WERI-Rb-1 (cell line): ENCODE results near the gene PFKL.

Source experiments
- DNase-seq: peaks from one replicate; pipeline ENCODE4 v3.0.0-alpha.2; 2020
- H3K27ac ChIP-seq: fragments of 250-450 bp; sonication (Bioruptor Pico); 2 replicates; pipeline ENCODE4 v1.5.1; 2020; ENCODE audit warnings: mild to moderate bottlenecking, moderate library complexity
- H3K27me3 ChIP-seq: fragments of 250-450 bp; sonication (Bioruptor Pico); 2 replicates; pipeline ENCODE4 v1.5.1; 2021; ENCODE audit warnings: mild to moderate bottlenecking, low read depth, moderate library complexity; ENCODE audit not compliant: insufficient read depth, severe bottlenecking
- H3K36me3 ChIP-seq: fragments of 250-450 bp; sonication (Bioruptor Pico); 2 replicates; pipeline ENCODE4 v1.5.1; 2020; ENCODE audit warnings: mild to moderate bottlenecking, moderate library complexity
- H3K4me3 ChIP-seq: 2 replicates; pipeline ENCODE4 v1.5.1; 2011; ENCODE audit warnings: low read depth, mild to moderate bottlenecking, control low read depth, low read length
- H3K9me3 ChIP-seq: fragments of 250-450 bp; sonication (Bioruptor Pico); 2 replicates; pipeline ENCODE4 v1.5.1; 2021; ENCODE audit warnings: mild to moderate bottlenecking, moderate library complexity; ENCODE audit not compliant: severe bottlenecking
- TF ChIP-seq, protein P1 (sequence below): IDR thresholded peaks from 2 replicates; pipeline ENCODE4 v1.5.1; 2011; ENCODE audit warnings: low read depth, mild to moderate bottlenecking, control low read depth, inconsistent platforms, low read length

The PFKL gene

DNA sequence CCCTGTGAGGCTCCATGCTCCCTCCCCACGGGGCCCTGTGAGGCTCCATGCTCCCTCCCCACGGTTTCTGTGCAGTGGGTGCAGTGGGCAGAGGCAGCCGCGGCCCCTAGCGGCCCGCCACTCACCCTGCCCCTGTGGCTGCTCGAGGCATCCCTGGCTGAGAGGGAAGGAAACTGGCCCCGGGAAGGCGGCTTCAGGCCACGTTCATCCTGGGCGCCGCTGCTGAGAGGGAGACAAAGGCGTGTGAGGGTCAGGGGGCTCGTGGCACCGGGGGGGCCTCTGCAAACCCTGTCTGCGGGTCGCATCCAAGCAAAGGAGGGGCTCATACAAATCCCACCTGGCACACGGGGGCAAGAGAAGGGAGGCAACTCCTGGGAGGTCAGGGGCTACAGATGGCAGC lies 30.8 kb downstream of the PFKL start:
- H3K9me3 ChIP-seq: no peaks in the 10 kb centered on the region
- H3K27me3 ChIP-seq: no peaks in the 10 kb centered on the region
- no peak overlapping the region for H3K4me3 ChIP-seq
- TF ChIP-seq, protein P1, sequence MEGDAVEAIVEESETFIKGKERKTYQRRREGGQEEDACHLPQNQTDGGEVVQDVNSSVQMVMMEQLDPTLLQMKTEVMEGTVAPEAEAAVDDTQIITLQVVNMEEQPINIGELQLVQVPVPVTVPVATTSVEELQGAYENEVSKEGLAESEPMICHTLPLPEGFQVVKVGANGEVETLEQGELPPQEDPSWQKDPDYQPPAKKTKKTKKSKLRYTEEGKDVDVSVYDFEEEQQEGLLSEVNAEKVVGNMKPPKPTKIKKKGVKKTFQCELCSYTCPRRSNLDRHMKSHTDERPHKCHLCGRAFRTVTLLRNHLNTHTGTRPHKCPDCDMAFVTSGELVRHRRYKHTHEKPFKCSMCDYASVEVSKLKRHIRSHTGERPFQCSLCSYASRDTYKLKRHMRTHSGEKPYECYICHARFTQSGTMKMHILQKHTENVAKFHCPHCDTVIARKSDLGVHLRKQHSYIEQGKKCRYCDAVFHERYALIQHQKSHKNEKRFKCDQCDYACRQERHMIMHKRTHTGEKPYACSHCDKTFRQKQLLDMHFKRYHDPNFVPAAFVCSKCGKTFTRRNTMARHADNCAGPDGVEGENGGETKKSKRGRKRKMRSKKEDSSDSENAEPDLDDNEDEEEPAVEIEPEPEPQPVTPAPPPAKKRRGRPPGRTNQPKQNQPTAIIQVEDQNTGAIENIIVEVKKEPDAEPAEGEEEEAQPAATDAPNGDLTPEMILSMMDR: no peak
- no peak for DNase-seq
- H3K27ac ChIP-seq: no peak overlapping the region; the same call in 1 of the 2 replicates
- peaks cover 27% of the 10 kb centered on the region for H3K36me3 ChIP-seq

DNA sequence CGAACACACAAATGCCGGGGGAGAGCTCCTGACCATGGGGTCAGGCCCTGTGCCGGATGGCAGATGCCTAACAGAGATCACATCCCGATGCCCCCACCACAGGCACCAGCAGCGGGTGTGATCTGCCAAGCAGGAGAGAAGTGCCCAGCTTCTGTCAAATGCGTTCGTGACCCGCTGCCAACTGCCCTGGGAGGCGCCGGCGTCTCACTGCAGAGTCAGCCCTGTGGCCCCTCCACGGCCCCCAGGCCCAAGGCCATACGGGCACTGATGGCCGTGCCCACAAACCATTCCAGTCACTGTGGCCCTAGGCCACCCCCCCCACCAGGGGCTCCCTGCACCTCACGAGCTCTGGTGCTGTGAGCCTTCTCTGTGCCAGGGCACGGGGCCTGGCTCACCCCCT lies 31.4 kb downstream of the PFKL start:
- no peak for DNase-seq
- H3K4me3 ChIP-seq: no peak overlapping the region
- H3K27me3 ChIP-seq: no peaks in the 10 kb centered on the region
- H3K36me3 ChIP-seq: peaks cover 24% of the 10 kb centered on the region
- TF ChIP-seq, protein P1: no peak
- H3K9me3 ChIP-seq: no peaks in the 10 kb centered on the region
- no peak overlapping the region for H3K27ac ChIP-seq

DNA sequence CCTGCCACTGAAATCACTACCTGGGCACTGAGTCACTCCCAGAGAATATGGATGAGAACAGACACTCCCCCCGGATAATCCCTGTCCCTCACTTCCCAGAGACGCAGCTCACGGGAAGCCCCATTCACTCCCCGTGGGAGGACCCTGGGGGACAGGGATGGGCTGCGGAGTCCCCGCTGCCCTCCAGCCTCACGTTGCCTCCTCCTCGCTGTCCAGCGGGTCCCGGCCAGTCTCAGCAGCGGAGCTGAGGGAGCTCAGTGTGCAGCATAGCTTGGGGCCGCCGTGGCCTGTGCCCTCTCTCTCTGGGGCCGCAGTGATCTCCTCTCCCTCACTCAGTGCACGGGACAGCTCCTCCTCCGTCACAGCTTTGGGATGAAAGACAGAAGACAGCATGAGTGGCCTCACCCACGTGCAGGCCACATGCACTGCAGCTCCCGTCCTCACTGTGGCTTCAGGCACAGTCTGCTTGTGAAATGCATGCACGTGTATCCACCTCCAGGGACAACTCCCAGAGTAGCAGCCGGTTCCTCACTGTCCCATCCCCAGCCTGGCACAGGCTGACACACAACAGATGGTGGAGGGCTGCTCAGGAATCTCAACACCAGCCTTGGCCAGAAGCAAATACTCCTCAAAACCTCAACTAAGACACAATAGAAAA lies 31.9 kb downstream of the PFKL start:
- H3K9me3 ChIP-seq: no peaks in the 10 kb centered on the region
- H3K27me3 ChIP-seq: no peaks in the 10 kb centered on the region
- no peak overlapping the region for H3K27ac ChIP-seq
- TF ChIP-seq, protein P1: 0 out of 2 replicates have a peak, but pooled peaks have one; percentile 6
- peaks cover 22% of the 10 kb centered on the region for H3K36me3 ChIP-seq
- no peak overlapping the region for H3K4me3 ChIP-seq
- peak; percentile 67 for DNase-seq

DNA sequence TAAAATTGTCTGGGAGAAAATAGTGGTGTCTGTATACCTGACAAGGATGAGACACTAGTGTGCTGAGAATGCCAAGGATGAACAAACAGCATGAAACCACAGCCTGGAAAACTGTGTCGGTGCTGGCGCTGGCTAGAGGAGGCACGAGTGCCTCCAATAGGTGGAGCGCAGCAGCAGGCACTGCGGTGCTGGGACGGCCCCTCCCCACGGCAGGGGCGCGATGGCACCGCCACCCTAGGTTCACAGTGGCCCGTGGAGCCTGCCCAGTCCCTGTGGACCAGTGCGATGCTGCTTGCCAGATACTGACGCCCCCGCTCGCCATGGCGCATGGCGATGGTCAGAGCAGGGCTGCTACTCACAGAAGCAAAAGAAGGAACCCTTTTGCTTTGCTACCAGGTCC lies 32.5 kb downstream of the PFKL start:
- Histone ChIP-seq H3K27ac (no peak overlapping the region), H3K9me3 (no peaks in the 10 kb centered on the region), H3K36me3 (peaks cover 19% of the 10 kb centered on the region), H3K4me3 (no peak overlapping the region), H3K27me3 (no peaks in the 10 kb centered on the region)
- no peak for DNase-seq
- TF ChIP-seq, protein P1: no peak

DNA sequence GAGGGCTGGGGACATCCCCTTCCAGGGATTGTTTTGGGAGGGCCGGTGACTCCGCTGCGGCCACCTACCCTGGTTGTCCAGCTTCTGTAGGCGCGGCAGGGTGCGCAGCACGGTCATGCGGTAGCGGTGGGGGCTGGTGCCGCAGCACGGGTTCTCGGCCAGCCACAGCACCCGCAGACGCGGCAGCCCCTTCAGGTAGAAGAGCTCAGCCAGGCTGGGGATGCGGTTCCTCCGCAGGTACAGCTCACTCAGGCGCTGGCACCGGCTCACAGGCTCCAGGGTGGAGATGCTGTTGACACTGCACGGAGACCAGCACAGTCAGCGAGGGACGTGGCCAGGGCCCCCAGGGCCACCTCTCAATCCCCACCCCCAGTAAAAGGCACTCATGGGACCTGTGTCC lies 33.1 kb downstream of the PFKL start:
- H3K9me3 ChIP-seq: no peaks in the 10 kb centered on the region
- no peak overlapping the region for H3K4me3 ChIP-seq
- no peak overlapping the region for H3K27ac ChIP-seq
- peaks cover 13% of the 10 kb centered on the region for H3K36me3 ChIP-seq
- DNase-seq: no peak
- TF ChIP-seq, protein P1: no peak
- H3K27me3 ChIP-seq: no peaks in the 10 kb centered on the region
